K562 (cell line): Measurements from ENCODE around the gene PIK3CG. TPM values are rescaled to one million over a fixed set of nuclear protein-coding genes. Genes with fewer than 3 reads are reported as not detected.
"Not testable (repeated sequence)": the region's sequence is repeated elsewhere in the genome, so short reads cannot be mapped to it uniquely, and the experiment has no call there.

Experiments used
- ATAC-seq: fragments of 200-7000 bp; cut with Tn5 transposase; 3 replicates; pipeline ENCODE4 v1.9.1; 2020; ENCODE audit warnings: moderate library complexity
- BruUV-seq: library from RNA; stranded (reverse); fragments of 400-500 nt; replicated peaks from 2 replicates; lab custom pipeline; 2021; lab: Mats Ljungman, UMichigan
- CTCF ChIA-PET: fragments of 300-600 bp; formaldehyde crosslinking; extraction: SDS; loops from one replicate; lab custom pipeline; 2021; ENCODE audit warnings: low intra/inter-chr PET ratio; lab: Yijun Ruan, JAX
- POLR2A ChIA-PET: fragments of 300-600, 350-650 bp; sonication (Branson Sonifier 250); formaldehyde crosslinking; extraction: SDS; loops from one replicate; lab custom pipeline; 2021; ENCODE audit warnings: antibody characterized with exemption, inconsistent platforms; lab: Yijun Ruan, JAX
- DNase-seq, 4 experiments: peaks; one replicate each; pipeline versions ENCODE4 v3.0.0 to v3.0.0-alpha.2; 2011 to 2018; ENCODE audit warnings: low spot score in 3 of 4, mixed read lengths in 3 of 4; ENCODE audit errors: extremely low read depth in 1 of 4
- FAIRE-seq: peaks from 2 replicates; lab custom pipeline; 2011; peaks lifted over from hg19 to GRCh38; lab: Jason Lieb, UNC
- H2AFZ ChIP-seq: 2 replicates; pipeline ENCODE4 v1.6.0; 2011; ENCODE audit warnings: low read depth, low read length, control low read depth, inconsistent platforms
- H3K27ac ChIP-seq: fragments of 200-600 bp; 3 replicates; pipeline ENCODE4 v1.8.0; 2011; ENCODE audit warnings: low read depth, mild to moderate bottlenecking, control low read depth, inconsistent platforms, low read length, moderate library complexity, mixed read lengths; ENCODE audit errors: extremely low read depth
- H3K27me3 ChIP-seq, 2 experiments: fragments of 300-600 bp in 1 of 2; 2 replicates in 1 of 2; 3 replicates in 1 of 2; pipeline versions ENCODE4 v1.6.0 to v1.8.0; 2011; ENCODE audit warnings: inconsistent platforms in 2 of 2, low read length in 2 of 2, mild to moderate bottlenecking in 1 of 2, mixed read lengths in 1 of 2, moderate library complexity in 1 of 2; ENCODE audit not compliant: control insufficient read depth in 2 of 2, insufficient read depth in 2 of 2
- H3K36me3 ChIP-seq: fragments of 300-600 bp; 3 replicates; pipeline ENCODE4 v1.8.0; 2011; ENCODE audit warnings: mild to moderate bottlenecking, low read length, inconsistent platforms; ENCODE audit not compliant: control insufficient read depth, insufficient read depth
- H3K4me1 ChIP-seq, 2 experiments: fragments of 200-600 bp in 1 of 2; replicated peaks in 1 of 2; 2 replicates in 1 of 2; 3 replicates in 1 of 2; pipeline versions ENCODE4 v1.5.1 to v1.8.0; 2011; ENCODE audit warnings: inconsistent platforms in 2 of 2, low read length in 2 of 2, mild to moderate bottlenecking in 1 of 2, mixed read lengths in 1 of 2, moderate library complexity in 1 of 2; ENCODE audit not compliant: control insufficient read depth in 2 of 2, insufficient read depth in 2 of 2
- H3K4me2 ChIP-seq: 2 replicates; pipeline ENCODE4 v1.6.1; 2011; ENCODE audit warnings: low read length, control low read depth, inconsistent platforms, mixed read lengths; ENCODE audit not compliant: insufficient read depth
- H3K4me3 ChIP-seq: fragments of 200-600 bp; sonication (generic), shearing (Covaris generic); 2 replicates; pipeline ENCODE4 v1.5.1; 2016; ENCODE audit warnings: control low read depth, inconsistent platforms
- H3K79me2 ChIP-seq: fragments of 200-600 bp; 3 replicates; pipeline ENCODE4 v1.8.0; 2011; ENCODE audit warnings: low read length, inconsistent platforms; ENCODE audit not compliant: control insufficient read depth, insufficient read depth
- H3K9ac ChIP-seq, 2 experiments: 2 replicates each; pipeline versions ENCODE4 v1.6.0 to v1.6.1; 2011; ENCODE audit warnings: low read depth in 2 of 2, low read length in 2 of 2, control low read depth in 1 of 2, inconsistent platforms in 1 of 2, mild to moderate bottlenecking in 1 of 2, mixed read lengths in 1 of 2; ENCODE audit not compliant: insufficient read depth in 1 of 2
- H3K9me1 ChIP-seq: one replicate; pipeline ENCODE4 v1.6.0; 2011; ENCODE audit warnings: inconsistent platforms, mild to moderate bottlenecking, low read length, moderate library complexity; ENCODE audit not compliant: control insufficient read depth, insufficient read depth
- H3K9me3 ChIP-seq: replicated peaks from 2 replicates; pipeline ENCODE4 v1.5.1; 2011; ENCODE audit warnings: low read depth, low read length, inconsistent platforms; ENCODE audit not compliant: control insufficient read depth, insufficient read depth
- H4K20me1 ChIP-seq: replicated peaks from 2 replicates; pipeline ENCODE4 v1.6.1; 2011; ENCODE audit warnings: low read length, inconsistent platforms, mixed read lengths; ENCODE audit not compliant: control insufficient read depth, insufficient read depth
- CBX1 ChIP-seq: sonication (generic); IDR thresholded peaks from 2 replicates; pipeline ENCODE4 v1.6.1; 2016; ENCODE audit warnings: antibody characterized with exemption, low read depth, mild to moderate bottlenecking
- CBX3 ChIP-seq, 2 experiments: IDR thresholded peaks; 1 replicate in 1 of 2; 2 replicates in 1 of 2; pipeline ENCODE4 v1.6.1; 2012; ENCODE audit warnings: inconsistent platforms in 2 of 2, low read length in 2 of 2, borderline replicate concordance in 1 of 2, control low read depth in 1 of 2
- CBX5 ChIP-seq: IDR thresholded peaks from 2 replicates; pipeline ENCODE4 v1.6.1; 2014; ENCODE audit warnings: low read depth, borderline replicate concordance
- NFE2 ChIP-seq: IDR thresholded peaks from 2 replicates; pipeline ENCODE4 v1.6.1; 2014; ENCODE audit warnings: antibody characterized with exemption, low read depth
- TRIM24 ChIP-seq, 2 experiments: fragments of 450-650 bp; IDR thresholded peaks; 2 replicates each; pipeline ENCODE4 v1.6.1; 2016
- TRIM28 ChIP-seq: fragments of 450-650 bp; IDR thresholded peaks from 2 replicates; pipeline ENCODE4 v1.6.1; 2017
- ZBTB33 ChIP-seq: sonication (generic); formaldehyde crosslinking; IDR thresholded peaks from 2 replicates; pipeline ENCODE4 v1.8.1; 2023; ENCODE audit warnings: mild to moderate bottlenecking, missing genetic modification reagents
- ZC3H8 ChIP-seq: fragments of 450-650 bp; IDR thresholded peaks from 2 replicates; pipeline ENCODE4 v1.6.1; 2017
- ZFP1 ChIP-seq: fragments of 450-650 bp; formaldehyde crosslinking; IDR thresholded peaks from 2 replicates; pipeline ENCODE4 v1.4.0; 2020; ENCODE audit warnings: mild to moderate bottlenecking, mixed read lengths
- ZNF280A ChIP-seq: fragments of 450-650 bp; IDR thresholded peaks from 2 replicates; pipeline ENCODE4 v1.6.1; 2018; ENCODE audit warnings: mild to moderate bottlenecking, low read depth; ENCODE audit not compliant: partially characterized antibody
- ZNF445 ChIP-seq: fragments of 250-450 bp; sonication (Bioruptor Pico); IDR thresholded peaks from 2 replicates; pipeline ENCODE4 v1.4.0; 2020; ENCODE audit warnings: low read depth, mild to moderate bottlenecking, moderate library complexity
- ZNF511 ChIP-seq: sonication (generic); formaldehyde crosslinking; IDR thresholded peaks from 2 replicates; pipeline ENCODE4 v1.8.0; 2022; ENCODE audit warnings: mild to moderate bottlenecking, missing genetic modification reagents
- ZNF77 ChIP-seq: fragments of 250-450 bp; sonication (Bioruptor Pico); IDR thresholded peaks from 2 replicates; pipeline ENCODE4 v1.5.0; 2020
- WGBS: fragments of 100-300 bp; shearing (Covaris generic); methylation state at CpG from one replicate; pipeline ENCODE4 v1.1.6; 2016; ENCODE audit warnings: low coverage, mixed read lengths; ENCODE audit not compliant: insufficient coverage; ENCODE audit errors: missing lambda C conversion rate; 5-methylcytosine and 5-hydroxymethylcytosine counted together
- in situ Hi-C: fragments of 300-500 bp; cut with MboI; formaldehyde crosslinking; loops from 4 replicates; pipeline ENCODE4 v1.15.0; 2018; ENCODE audit warnings: inconsistent platforms, mixed read lengths
- intact Hi-C: fragments of 100-400 bp; cut with micrococcal nuclease; formaldehyde crosslinking; loops from 2 replicates; pipeline ENCODE4 v1.14.2; 2022
- polyA plus RNA-seq, 8 experiments: library from polyadenylated mRNA; depleted of rRNA in 4 of 8; stranded (reverse) in 5 of 8; unstranded in 3 of 8; fragments of >200 nt; fragmentation: Nextera tagmentation in 2 of 8; fragmentation: Illumina TruSeq in 1 of 8; extraction: Ambion mirVana in 2 of 8; extraction: Trizol in 1 of 8; gene quantifications; 2 replicates each; pipeline versions ENCODE4 v1.2.1 to v1.2.3, GENCODE V29; 2011 to 2014; ENCODE audit warnings: inconsistent platforms in 1 of 8, missing spikeins in 1 of 8
- total RNA-seq, 7 experiments: library from RNA; depleted of rRNA in 6 of 7; stranded (reverse); fragments of >200 nt in 6 of 7; fragmentation: Illumina TruSeq in 2 of 7; extraction: Trizol in 2 of 7; gene quantifications; 2 replicates each; pipeline versions ENCODE4 v1.2.1 to v1.2.3, GENCODE V29; 2011 to 2021; ENCODE audit warnings: low replicate concordance in 1 of 7

PIK3CG gene
- total and polyA plus RNA-seq, 9 of the 15 experiments (the other 6 are each of a cell fraction or from before 2014, with no cell fraction given), result 5.3 to 42.5 (median 29.0) TPM

GRCh38 chr7:106829496-106829895, 35.6 kb upstream of the PIK3CG start:
- no peak overlapping the region for H3K4me2 ChIP-seq
- no peaks in the 10 kb centered on the region for H3K36me3 ChIP-seq
- DNase-seq, result no peak
- 0 out of 2 replicates have a peak, but pooled peaks cover 5% of the 10 kb centered on the region for H3K9me3 ChIP-seq
- TF ChIP-seq ZNF77 (CRISPR knock-in tag) (no peak), ZNF445 (peak; percentile 91), NFE2 (peak; percentile 49), ZNF280A (peak; percentile 57), ZC3H8 (no peak), ZFP1 (CRISPR knock-in tag) (no peak), ZNF511 (CRISPR knock-in tag) (0 out of 2 replicates have a peak, but pooled peaks have one; percentile 38), TRIM28 (peak; percentile 85; the same call in 1 of the 2 replicates), CBX3 (IDR thresholded peaks at IDR 0.05; ENCODE audit: borderline replicate concordance in 1 of 2, low read length in 2 of 2) (peak in 1 of 2 experiments; percentile 91; a peak in 2 of 3 replicates), ZBTB33 (CRISPR knock-in tag) (0 out of 2 replicates have a peak, but pooled peaks have one; percentile 14), CBX5 (peak; percentile 99), CBX1 (peak; percentile 80; the same call in 1 of the 2 replicates), TRIM24 (IDR thresholded peaks at IDR 0.05) (peak; percentile 55 to 74; a peak in 3 of 4 replicates)
- TF ChIP-seq, all 486 proteins: peak for 10
- Histone ChIP-seq H2AFZ (no peak overlapping the region), H4K20me1 (no peaks in the 10 kb centered on the region), H3K27me3 (no peaks in the 10 kb centered on the region), H3K27ac (no peak overlapping the region), H3K79me2 (no peaks in the 10 kb centered on the region), H3K4me3 (no peak overlapping the region), H3K4me1 (no peaks in the 10 kb centered on the region; a peak in 1 of 5 replicates), H3K9me1 (no peaks in the 10 kb centered on the region), H3K9ac (no peak overlapping the region)
- in situ Hi-C loops, result no loop called here
- POLR2A ChIA-PET, result no interaction called here
- no peak for ATAC-seq
- intact Hi-C loops, result no loop called here
- FAIRE-seq, result no peak
- 51% methylated on average over 7 of the region's 7 CpGs for WGBS
- CTCF ChIA-PET, result no interaction called here
- no TSS peak for BruUV-seq

- intact Hi-C loops, H3K79me2 ChIP-seq, H3K27ac ChIP-seq, H3K4me3 ChIP-seq, H3K9ac ChIP-seq, H3K4me1 ChIP-seq, H4K20me1 ChIP-seq, H2AFZ ChIP-seq, ATAC-seq, in situ Hi-C loops, H3K9me3 ChIP-seq, H3K36me3 ChIP-seq, FAIRE-seq, DNase-seq, CTCF ChIA-PET, H3K27me3 ChIP-seq, H3K4me2 ChIP-seq, H3K9me1 ChIP-seq, BruUV-seq: not testable (repeated sequence)
- POLR2A ChIA-PET, result interaction anchor here (0.6 to 1.8 kb wide), 5 partner anchors 19 to 1044 kb away, joined by 3 to 5 read pairs (median 3); partner anchors contain the start of gene PIK3CG
- WGBS, result 60% methylated on average over 9 of the region's 9 CpGs
Measured at GRCh38 chr7:106830896-106831295, 34.2 kb upstream of the PIK3CG start.
